Measurements from ENCODE around the gene SYNDIG1.

SYNDIG1 gene

GRCh38 chr20:24568842-24569241 lies 99.4 kb downstream of the SYNDIG1 start:
- Histone ChIP-seq H3K4me3 (replicated peaks; ENCODE audit: insufficient read depth, low read length) (no peak overlapping the region), H3K27ac (replicated peaks) (no peak overlapping the region), H3K27me3 (ENCODE audit: insufficient read depth, poor library complexity, severe bottlenecking) (no peaks in the 10 kb centered on the region)
- DNase-seq (ENCODE audit: low read depth in 1 of 2, low spot score in 1 of 2): no peak
- no peak for TF ChIP-seq CTCF (IDR thresholded peaks at IDR 0.05; ENCODE audit: insufficient read depth, low read length)
- no peak for TF ChIP-seq POLR2AphosphoS5 (IDR thresholded peaks at IDR 0.05; ENCODE audit: low read depth)

- no peak overlapping the region for H3K27ac ChIP-seq (replicated peaks)
These were observed 101.7 kb downstream of the SYNDIG1 start for GRCh38 chr20:24571159-24571558.

GRCh38 chr20:24572140-24572539 lies 102.7 kb downstream of the SYNDIG1 start:
- Histone ChIP-seq H3K27me3 (ENCODE audit: insufficient read depth, poor library complexity, severe bottlenecking) (no peaks in the 10 kb centered on the region), H3K27ac (replicated peaks) (no peak overlapping the region), H3K4me3 (replicated peaks; ENCODE audit: insufficient read depth, low read length) (no peak overlapping the region)
- no peak for TF ChIP-seq CTCF (IDR thresholded peaks at IDR 0.05; ENCODE audit: insufficient read depth, low read length)
- TF ChIP-seq SPI1 (IDR thresholded peaks at IDR 0.05; ENCODE audit: borderline replicate concordance, low read depth): no peak
- no peak for TF ChIP-seq POLR2AphosphoS5 (IDR thresholded peaks at IDR 0.05; ENCODE audit: low read depth)
- TF ChIP-seq REST (IDR thresholded peaks at IDR 0.05; ENCODE audit: insufficient replicate concordance, low read depth): no peak
- TF ChIP-seq GABPA (IDR thresholded peaks at IDR 0.05; ENCODE audit: low read depth): no peak
- DNase-seq (ENCODE audit: low read depth in 1 of 2, low spot score in 1 of 2): no peak

More at GRCh38 chr20:24571159-24571558, 101.7 kb downstream of the SYNDIG1 start:
- no peak for DNase-seq (ENCODE audit: low read depth in 1 of 2, low spot score in 1 of 2)
- Histone ChIP-seq H3K27me3 (ENCODE audit: insufficient read depth, poor library complexity, severe bottlenecking) (no peaks in the 10 kb centered on the region), H3K4me3 (replicated peaks; ENCODE audit: insufficient read depth, low read length) (no peak overlapping the region)
- no peak for TF ChIP-seq GABPA (IDR thresholded peaks at IDR 0.05; ENCODE audit: low read depth)
- no peak for TF ChIP-seq CTCF (IDR thresholded peaks at IDR 0.05; ENCODE audit: insufficient read depth, low read length)
- no peak for TF ChIP-seq SPI1 (IDR thresholded peaks at IDR 0.05; ENCODE audit: borderline replicate concordance, low read depth)

- no peaks in the 10 kb centered on the region for H3K27me3 ChIP-seq (ENCODE audit: insufficient read depth, poor library complexity, severe bottlenecking)
- H3K4me3 ChIP-seq (replicated peaks; ENCODE audit: insufficient read depth, low read length): no peak overlapping the region
- TF ChIP-seq CTCF (IDR thresholded peaks at IDR 0.05; ENCODE audit: insufficient read depth, low read length): no peak
- no peak for TF ChIP-seq POLR2AphosphoS5 (IDR thresholded peaks at IDR 0.05; ENCODE audit: low read depth)
- no peak for TF ChIP-seq REST (IDR thresholded peaks at IDR 0.05; ENCODE audit: insufficient replicate concordance, low read depth)
- TF ChIP-seq SPI1 (IDR thresholded peaks at IDR 0.05; ENCODE audit: borderline replicate concordance, low read depth): no peak
These were observed 103.4 kb downstream of the SYNDIG1 start for GRCh38 chr20:24572862-24573261.

More at GRCh38 chr20:24572862-24573261, 103.4 kb downstream of the SYNDIG1 start:
- no peak for DNase-seq (ENCODE audit: low read depth in 1 of 2, low spot score in 1 of 2)
- no peak overlapping the region for H3K27ac ChIP-seq (replicated peaks)
